Gastrocnemius medialis (tissue), 4 donors: ENCODE results near the gene SARS2.

Source experiments
- POLR2A ChIP-seq, 2 donors: fragments of 450-650 bp; IDR thresholded peaks; one replicate each; pipeline ENCODE4 v1.6.1; 2017; ENCODE audit warnings: antibody characterized with exemption in 2 of 2, mild to moderate bottlenecking in 2 of 2, moderate library complexity in 2 of 2
- TF ChIP-seq, protein P1 (sequence below), 5 experiments: fragments of 450-650 bp in 3 of 5; fragments of 200-600 bp in 2 of 5; sonication (generic) in 2 of 5; IDR thresholded peaks in 4 of 5; conservative IDR thresholded peaks in 1 of 5; 1 replicate in 4 of 5; 2 replicates in 1 of 5; pipeline ENCODE4 v1.5.1; 2016 to 2019; ENCODE audit warnings: antibody characterized with exemption in 5 of 5, mild to moderate bottlenecking in 3 of 5, moderate library complexity in 3 of 5

DNA sequence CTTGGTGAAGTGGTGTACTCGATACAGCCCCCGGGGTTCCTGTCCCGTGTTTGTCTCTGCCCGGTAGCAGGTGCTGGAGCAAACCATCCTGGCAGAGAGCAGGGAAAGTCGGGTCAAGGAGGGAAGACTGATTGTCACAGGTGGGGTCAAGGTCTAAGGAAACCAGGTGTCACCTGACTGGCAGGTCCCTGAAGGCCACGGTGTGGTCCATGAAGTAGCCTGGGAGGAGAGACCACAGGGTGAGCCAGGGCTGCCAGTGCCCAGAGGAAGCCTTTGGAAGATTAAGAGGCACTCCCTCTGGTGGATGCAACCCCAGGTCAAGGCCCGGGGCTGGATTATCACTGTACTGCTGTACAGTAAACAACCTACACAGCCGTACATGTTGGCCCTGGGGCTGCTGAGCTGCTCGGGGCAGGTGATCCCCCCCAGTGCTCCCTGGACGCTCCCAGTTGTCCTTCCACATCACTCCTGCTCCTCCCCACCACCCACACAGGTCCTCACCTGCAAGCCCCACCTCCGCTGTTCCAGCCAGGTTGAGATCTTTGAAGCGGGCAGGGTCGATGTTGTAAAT, 12.6 kb downstream of the SARS2 start:
- TF ChIP-seq, protein P1, sequence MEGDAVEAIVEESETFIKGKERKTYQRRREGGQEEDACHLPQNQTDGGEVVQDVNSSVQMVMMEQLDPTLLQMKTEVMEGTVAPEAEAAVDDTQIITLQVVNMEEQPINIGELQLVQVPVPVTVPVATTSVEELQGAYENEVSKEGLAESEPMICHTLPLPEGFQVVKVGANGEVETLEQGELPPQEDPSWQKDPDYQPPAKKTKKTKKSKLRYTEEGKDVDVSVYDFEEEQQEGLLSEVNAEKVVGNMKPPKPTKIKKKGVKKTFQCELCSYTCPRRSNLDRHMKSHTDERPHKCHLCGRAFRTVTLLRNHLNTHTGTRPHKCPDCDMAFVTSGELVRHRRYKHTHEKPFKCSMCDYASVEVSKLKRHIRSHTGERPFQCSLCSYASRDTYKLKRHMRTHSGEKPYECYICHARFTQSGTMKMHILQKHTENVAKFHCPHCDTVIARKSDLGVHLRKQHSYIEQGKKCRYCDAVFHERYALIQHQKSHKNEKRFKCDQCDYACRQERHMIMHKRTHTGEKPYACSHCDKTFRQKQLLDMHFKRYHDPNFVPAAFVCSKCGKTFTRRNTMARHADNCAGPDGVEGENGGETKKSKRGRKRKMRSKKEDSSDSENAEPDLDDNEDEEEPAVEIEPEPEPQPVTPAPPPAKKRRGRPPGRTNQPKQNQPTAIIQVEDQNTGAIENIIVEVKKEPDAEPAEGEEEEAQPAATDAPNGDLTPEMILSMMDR (IDR thresholded peaks at IDR 0.05 in 4 of 5, conservative IDR thresholded peaks at IDR 0.05 in 1 of 5), result no peak
- TF ChIP-seq POLR2A (IDR thresholded peaks at IDR 0.05), result no peak
